Measurements from ENCODE around the gene ST8SIA3.

ST8SIA3 gene

GRCh38 chr18:57352271-57352701 lies at the start of gene ST8SIA3:
TSS of gene ST8SIA3 (plus strand) at chr18:57352557. CDS start at chr18:57352847, 290 bp downstream.
- DNase-seq = no peak

DNA sequence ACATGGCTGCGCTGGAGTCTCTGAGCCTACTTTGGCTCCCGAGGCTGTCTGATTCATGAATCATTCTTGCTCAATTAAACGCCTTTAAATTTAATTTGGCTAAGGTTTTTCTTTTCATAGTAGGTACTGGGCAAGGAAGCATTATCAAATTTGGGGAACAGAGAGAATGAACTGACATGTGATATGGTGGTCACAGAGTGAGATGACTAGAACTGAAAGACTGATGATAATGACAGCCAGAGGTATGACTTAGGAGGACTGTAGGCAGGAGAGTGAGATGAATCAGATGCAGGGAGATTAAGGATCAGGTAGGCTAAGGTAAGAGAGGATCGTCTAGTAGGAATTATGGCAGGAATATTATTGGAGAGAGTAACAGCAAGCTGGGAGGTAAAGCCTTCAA lies 40.9 kb upstream of the ST8SIA3 start:
- DNase-seq = no peak

DNA sequence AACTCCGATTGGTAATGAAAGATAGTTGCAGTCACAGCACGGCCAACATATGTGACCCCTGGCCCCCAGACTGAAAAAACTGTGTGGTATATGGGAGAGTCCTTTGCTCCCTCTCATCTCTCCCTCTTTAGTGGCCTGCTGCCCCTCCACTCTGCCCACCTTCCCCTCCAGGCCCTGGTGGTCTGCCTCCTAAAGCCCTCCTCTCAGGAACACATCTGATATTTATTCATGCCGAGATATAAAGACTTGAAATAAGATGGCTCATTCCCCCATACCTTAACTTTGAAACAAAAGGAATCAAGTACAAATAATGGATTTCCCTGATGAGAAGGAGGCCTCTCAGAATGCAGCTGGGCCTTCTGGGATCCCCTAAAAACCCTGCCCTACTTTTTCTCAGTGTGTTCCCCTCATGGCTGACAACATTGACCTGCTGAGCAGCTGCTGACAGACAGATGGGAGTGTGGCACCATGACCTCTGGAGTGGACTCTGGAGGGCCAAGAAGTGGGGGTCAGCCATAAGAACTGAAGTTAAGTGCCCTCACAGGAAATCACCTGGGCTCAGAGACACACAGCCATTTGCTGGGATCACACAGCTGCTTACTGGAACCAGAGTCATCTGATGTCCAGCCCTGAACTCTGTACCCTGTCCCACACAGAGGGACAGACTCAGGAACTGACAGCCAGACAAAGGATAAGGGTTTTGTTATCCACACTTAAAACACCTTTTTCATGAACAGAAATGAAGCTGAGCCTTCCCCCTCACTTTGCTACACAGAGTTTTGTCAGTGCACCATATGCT lies 39.8 kb upstream of the ST8SIA3 start:
- DNase-seq = no peak

DNA sequence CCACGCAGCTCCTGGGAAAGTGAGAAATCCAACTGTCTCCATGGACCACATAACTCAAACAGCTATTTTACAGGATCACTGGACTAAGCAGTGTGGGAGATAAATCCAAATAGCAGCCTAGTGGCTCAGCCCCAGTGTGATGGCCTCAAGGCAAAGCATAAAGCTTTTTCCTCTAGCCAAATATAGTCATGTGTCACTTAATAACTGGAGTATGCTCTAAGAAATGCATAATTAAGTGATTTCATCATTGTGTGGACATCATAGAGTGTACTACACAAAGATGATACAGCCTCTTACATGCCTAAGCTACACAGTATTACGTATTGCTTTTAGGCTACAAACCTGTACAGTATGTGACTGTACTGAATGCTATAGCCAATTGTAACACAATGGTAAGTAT lies 31.8 kb upstream of the ST8SIA3 start:
- no peak for DNase-seq

- DNase-seq = no peak
Measured at GRCh38 chr18:57325491-57326166, 26.7 kb upstream of the ST8SIA3 start.

DNA sequence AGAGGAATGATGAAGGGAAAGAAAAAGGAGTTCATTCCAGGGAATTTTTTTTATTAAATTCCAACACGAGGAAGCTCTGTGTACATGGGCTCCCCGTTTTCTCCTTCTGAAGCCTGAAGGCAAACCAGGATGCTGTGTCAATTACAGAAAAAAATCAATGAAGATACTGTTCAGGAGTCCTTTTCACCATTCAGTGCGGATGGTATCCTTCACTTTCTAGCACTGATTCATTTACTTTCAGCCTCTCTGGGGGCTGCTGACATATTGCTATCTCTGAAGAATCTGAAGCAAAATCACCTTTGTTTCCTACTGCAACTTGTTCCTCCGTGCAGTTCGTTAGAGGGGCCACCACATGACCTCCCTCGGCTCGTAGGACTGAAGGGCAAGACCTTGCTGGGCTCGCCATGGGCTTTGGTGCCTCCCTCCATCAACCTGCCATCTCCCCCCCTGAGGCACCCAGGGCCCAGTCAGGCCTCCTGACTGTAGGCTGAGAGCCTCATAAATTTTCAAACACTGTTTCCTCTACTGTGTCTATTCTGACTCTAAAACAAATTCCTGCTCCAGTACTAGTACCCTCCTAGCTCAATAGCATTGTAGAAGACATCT lies 25.5 kb upstream of the ST8SIA3 start:
- no peak for DNase-seq

GRCh38 chr18:57328665-57329064 lies 23.7 kb upstream of the ST8SIA3 start:
- no peak for DNase-seq

DNA sequence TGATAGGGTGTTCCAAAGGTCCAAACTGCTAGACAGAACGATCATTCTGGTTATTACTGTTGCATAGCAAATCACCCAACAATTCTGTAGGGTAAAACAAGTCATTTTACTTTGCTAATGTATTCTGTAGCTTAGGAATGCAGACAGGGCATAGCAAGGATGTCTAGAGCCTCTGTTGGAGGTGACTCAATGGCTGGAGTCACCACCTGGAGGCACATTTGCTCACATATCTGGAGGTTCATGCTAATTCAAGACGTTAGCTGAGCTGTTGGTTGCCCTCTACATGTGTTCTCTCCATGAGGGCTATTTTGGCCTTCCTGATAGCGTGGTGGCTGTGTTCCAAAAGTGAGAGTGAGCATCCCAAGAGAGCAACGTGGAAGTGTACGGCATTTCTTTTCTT lies 22.5 kb upstream of the ST8SIA3 start:
- DNase-seq = no peak

GRCh38 chr18:57331718-57332117 lies 20.6 kb upstream of the ST8SIA3 start:
- DNase-seq = no peak

- DNase-seq = no peak
Measured at GRCh38 chr18:57333940-57334339, 18.4 kb upstream of the ST8SIA3 start.

DNA sequence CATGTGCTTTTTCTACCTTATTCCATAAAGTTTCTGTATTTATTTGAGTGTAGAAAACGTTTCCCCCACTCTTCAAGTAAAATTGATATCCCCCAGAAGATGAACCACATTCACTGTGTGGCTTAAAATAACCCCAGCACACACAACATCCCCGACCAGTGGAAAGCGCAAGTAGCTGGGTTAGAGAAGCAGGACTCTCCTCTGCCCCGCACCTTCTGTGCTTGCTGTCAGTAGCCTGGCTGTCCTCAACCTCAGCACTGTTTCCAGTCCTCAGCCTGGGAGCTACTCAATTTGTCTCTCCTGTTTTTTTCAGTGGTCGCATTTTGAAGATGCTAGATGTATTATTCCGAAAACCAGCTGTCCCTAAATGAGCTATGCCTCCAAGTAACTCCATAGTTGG lies 18.0 kb upstream of the ST8SIA3 start:
- DNase-seq = no peak

DNA sequence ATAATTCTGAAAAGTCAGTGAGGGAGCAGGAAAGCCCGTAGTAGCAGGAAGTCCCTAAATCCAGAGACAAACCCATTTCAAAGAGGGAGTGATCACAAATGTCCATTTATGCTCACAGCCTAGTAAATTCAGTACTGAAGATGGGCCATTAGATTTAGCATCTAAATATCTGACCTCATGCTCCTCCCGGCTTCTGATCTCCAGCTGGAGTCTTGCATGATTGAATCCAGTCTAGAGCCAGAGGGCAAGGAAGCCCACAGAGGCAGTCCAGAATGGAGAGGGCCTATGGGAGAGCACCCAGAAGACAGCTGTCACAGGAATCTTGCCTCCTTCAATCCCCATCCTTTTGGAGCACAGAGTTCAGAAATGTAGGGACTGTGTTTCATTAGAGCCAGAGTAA lies 16.0 kb upstream of the ST8SIA3 start:
- DNase-seq = no peak

DNA sequence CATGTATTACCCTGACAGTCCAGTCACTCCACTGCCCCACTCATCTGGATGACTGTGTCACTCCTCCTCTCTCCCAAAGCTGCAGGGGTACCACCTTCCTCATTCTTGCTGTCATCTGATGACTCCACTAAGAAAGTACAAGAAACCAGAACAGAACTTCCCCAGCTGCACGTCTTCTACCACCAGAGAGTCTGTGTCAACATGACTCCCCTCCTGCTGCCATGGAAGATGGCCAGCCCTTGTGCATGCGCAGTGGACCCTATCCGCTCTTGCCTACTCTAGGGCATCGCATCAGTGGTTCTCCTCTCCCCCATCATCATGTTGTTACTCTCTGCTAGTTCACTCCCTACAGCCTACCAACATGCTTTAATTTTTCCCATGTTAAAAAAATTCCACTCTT lies 14.5 kb upstream of the ST8SIA3 start:
- no peak for DNase-seq

GRCh38 chr18:57343833-57344232 lies 8.5 kb upstream of the ST8SIA3 start:
- DNase-seq = no peak

DNA sequence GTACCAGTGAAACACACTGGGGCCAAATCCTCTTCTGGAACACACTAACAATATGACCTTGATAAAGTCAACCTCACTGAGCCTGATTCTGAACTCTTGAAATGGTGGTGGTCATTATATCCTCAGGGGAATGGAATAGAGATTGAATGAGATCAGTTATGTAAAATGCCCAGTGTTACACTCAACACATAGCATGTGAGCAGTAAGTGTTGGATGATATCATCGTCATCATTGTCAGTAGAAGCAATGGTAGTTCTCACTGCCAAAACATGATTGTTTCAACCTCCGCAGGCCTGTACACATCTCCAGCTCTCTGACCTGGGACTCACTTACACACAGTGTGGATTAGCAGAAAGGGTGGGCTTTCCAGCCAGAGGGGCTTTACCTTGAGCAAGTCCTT lies 5.5 kb upstream of the ST8SIA3 start:
- no peak for DNase-seq

GRCh38 chr18:57347784-57348183 lies 4.6 kb upstream of the ST8SIA3 start:
- DNase-seq = no peak

DNA sequence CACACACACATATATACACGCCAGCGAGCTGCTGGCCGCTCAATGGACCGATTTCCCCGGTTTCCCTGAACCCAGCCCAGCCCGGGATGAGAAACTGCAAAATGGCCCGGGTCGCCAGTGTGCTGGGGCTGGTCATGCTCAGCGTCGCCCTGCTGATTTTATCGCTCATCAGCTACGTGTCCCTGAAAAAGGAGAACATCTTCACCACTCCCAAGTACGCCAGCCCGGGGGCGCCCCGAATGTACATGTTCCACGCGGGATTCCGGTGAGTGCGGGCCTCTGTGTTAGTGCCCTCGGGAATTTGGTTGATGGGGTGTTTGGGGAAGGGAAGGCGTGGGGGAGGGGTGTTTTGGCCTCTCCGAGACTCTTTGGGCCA lies 392 bp downstream of the ST8SIA3 start:
- DNase-seq = no peak

DNA sequence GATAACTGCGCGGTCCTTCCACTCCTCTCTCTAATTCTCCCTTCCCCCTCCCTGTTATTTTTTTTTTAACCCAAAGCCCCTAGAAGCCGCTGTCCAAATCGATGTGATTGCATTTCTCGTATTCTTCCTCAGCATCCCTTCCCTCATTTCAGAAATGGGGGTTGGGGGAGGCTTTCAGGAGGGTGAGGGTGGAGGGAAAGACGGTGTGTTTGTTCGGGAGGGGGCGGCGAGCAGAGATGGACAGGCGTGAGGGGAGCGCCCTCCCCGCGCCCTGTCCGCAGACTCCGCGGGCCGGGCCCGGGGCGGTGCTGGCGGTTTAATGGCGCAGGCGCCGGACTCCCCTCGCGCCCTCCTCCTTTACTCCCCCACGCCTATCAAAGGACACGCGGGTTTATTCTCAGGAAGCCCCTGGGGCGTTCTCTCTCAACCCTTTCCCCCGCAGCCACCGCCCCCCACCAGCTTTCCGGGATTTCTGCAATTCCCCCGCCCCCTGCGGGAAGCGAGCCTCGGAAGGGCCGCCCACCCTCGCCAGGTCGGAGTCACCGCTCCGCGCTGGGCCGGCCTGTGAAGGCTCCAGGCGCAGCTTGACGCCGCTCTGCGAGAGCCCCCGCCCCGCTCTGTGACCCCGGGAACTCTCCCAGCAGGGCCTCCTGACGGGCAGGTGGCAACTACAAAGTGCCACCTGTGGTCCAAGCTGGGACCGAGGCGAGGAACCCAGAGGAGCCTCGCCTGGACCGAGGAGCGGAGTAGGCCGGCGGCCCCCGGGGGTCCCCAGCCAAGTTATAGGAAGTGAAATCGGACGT lies 981 bp downstream of the ST8SIA3 start:
- DNase-seq = no peak

DNA sequence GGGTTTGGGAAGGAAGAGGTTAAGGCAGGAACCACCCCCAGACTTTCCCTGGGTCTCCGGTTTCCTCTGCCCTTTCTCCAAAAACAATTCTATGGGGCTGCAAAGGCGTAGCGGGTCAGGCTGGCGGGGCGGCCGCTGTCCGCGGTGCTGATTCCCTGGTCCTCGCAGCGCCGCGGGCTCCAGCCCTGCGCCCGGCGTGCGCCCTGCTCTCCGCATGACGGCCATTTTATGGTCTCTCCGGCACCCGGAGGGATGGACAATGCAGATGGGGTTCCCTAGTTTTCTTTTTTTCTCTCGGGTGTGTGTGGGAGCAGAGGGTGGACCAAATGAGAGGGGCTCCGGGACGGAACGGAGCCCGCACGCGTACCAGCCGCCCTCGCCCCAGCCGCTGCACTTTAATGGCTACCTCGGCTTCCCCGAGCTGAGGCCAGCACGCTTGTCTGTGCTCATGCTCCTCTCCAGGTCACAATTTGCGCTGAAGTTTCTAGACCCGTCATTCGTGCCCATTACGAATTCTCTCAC lies 1.6 kb downstream of the ST8SIA3 start:
- DNase-seq = no peak

DNA sequence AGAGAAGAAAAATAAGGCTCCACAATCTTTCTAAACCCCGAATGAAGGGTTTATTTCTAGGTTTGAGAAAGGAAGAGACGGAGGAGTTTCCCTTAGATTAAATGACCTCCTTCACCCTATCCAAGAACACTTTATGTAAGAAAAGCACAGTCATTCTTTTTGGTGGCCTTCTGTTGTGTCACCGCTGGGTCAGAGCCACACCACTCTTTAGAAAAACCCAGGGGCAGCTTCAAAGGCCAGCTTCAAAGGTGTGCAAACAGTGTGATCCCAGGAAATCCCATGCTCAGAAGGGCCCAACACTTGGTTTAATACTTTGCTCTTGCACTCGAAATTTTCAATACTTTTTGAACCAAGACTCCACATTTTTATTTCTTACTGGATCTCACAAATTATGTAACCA lies 7.1 kb downstream of the ST8SIA3 start:
- DNase-seq = no peak

GRCh38 chr18:57362714-57363113 lies 10.4 kb downstream of the ST8SIA3 start:
- DNase-seq = no peak

DNA sequence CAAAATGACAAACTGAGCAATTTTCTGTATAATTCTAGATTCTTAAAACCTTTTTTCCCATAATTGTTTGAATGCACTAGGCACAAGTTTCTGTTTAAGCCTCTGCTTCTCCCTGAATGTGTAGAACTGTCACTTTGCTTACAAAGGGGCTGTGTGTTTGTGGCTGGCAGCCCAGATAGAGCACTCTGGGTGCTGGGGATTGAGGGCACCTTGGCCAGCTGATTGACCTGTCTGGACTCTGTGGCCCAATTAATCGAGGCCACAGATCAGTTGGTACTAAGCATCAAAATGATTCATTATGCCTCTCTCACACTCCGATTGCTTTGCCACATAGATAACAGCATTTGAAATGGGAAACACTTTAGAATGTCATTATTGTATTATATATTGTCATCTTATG lies 12.1 kb downstream of the ST8SIA3 start:
- DNase-seq = no peak

GRCh38 chr18:57366528-57367081 lies 14.2 kb downstream of the ST8SIA3 start:
- no peak for DNase-seq
